Measurements from ENCODE around the gene SPIN1.

The SPIN1 gene

DNA sequence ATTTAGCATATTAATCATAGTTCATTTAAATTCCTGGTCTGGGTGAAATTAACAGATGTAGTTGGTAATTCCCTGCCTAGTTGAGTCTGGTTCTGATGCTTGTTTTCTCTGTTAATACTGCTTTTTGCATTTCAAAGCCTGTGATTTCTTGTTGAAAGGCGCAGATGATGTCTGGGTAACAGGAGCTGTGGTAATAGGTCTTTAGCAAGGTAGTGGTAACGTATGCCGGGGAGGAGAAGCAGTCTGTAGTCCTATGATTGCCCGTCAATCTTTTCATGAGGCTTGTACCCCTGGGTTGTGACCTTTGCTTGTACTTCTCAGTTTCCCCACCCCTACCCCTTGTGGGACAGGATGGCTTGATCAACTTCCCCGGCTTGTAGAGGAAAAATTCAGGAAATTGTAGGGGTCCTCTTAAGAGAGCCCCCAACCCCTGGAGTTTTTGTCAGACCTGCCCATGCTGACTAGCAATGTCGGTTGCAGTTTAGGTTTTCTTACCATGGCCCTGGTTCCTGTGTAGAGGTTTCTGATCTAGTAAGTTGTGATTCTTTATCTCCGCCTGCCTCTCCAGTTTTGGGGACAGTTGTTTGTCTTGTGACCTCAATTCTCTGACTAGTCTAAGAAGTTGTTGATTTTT, 55.4 kb downstream of the SPIN1 start:
- TF ChIP-seq, protein P1, sequence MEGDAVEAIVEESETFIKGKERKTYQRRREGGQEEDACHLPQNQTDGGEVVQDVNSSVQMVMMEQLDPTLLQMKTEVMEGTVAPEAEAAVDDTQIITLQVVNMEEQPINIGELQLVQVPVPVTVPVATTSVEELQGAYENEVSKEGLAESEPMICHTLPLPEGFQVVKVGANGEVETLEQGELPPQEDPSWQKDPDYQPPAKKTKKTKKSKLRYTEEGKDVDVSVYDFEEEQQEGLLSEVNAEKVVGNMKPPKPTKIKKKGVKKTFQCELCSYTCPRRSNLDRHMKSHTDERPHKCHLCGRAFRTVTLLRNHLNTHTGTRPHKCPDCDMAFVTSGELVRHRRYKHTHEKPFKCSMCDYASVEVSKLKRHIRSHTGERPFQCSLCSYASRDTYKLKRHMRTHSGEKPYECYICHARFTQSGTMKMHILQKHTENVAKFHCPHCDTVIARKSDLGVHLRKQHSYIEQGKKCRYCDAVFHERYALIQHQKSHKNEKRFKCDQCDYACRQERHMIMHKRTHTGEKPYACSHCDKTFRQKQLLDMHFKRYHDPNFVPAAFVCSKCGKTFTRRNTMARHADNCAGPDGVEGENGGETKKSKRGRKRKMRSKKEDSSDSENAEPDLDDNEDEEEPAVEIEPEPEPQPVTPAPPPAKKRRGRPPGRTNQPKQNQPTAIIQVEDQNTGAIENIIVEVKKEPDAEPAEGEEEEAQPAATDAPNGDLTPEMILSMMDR (IDR thresholded peaks at IDR 0.05; ENCODE audit: control extremely low read depth, extremely low read depth, low read depth, missing control alignments), result no peak
- CTCF ChIA-PET, result interaction anchor here (1.1 to 1.6 kb wide), 2 partner anchors 9 to 13 kb away, joined by 3 read pairs; no protein-coding TSS in a partner anchor
- DNase-seq (ENCODE audit: extremely low spot score), result no peak
- POLR2A ChIA-PET, result no interaction called here

DNA sequence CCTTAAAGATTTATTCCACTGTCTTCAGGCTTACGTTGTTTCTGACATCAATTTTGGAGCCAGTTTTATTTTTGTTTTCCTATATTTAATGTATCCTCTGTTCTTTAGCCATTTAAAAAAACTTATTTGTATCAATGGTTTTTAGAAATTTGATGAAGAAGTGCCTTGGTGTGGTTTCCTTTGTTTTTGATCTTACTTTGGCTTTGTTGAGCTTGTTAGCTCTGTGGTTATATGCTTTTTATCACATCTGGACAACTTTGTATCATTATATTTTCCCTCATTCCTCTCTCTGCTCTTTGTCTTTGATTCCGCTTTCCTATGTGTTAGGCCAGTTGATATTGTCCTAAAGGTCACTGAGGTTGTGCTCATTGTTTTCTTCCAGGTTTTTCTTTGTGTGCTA, 58.5 kb downstream of the SPIN1 start:
- TF ChIP-seq, protein P1 (IDR thresholded peaks at IDR 0.05; ENCODE audit: control extremely low read depth, extremely low read depth, low read depth, missing control alignments), result no peak
- CTCF ChIA-PET, result interaction anchor here (1.3 kb wide), 1 partner anchor 36 kb away, joined by 3 read pairs; no protein-coding TSS in a partner anchor
- DNase-seq (ENCODE audit: extremely low spot score), result no peak
- POLR2A ChIA-PET, result no interaction called here

DNA sequence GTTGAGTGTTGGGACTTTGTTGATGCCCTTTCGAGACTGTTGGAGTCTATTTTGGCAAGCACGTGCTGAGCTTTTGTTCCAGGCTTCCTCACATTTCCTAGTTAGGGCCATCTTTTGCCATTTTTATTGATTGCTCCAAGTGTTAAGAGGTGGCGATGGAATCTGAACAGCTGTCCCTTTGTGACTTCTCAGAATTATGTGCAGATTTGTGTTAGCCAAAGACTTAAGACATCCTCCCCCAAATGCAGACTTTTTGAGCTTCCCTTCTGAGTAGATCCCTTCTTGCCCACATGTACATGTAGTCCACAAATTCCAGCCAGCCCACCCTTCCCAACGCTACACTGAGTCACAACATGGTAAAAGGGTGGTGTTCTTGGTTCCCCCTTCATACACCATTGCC, 59.2 kb downstream of the SPIN1 start:
- TF ChIP-seq, protein P1 (IDR thresholded peaks at IDR 0.05; ENCODE audit: control extremely low read depth, extremely low read depth, low read depth, missing control alignments), result no peak

DNA sequence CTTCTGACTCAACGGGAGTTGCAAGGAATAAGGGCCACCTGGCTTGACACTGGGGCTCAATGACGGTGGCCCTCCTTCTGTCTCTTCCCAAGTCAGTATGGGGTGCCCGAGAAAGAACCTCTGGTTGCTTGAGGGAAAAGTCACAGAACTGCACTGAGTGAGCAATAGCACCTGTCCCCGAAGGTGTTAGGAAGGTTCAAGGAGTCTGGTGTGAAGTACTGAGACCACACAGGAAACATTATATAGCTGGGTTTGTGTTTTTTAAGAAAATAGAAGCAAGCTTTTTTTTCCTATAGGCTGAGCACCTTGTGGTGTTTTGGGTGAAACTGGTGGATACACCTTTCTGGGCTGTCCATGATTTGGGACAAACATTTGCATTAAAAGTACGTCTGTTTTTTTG, 62.9 kb downstream of the SPIN1 start:
- DNase-seq (ENCODE audit: extremely low spot score), result no peak

More for the DNA sequence above, 59.2 kb downstream of the SPIN1 start:
- POLR2A ChIA-PET, result no interaction called here
- CTCF ChIA-PET, result no interaction called here
- no peak for DNase-seq (ENCODE audit: extremely low spot score)

DNA sequence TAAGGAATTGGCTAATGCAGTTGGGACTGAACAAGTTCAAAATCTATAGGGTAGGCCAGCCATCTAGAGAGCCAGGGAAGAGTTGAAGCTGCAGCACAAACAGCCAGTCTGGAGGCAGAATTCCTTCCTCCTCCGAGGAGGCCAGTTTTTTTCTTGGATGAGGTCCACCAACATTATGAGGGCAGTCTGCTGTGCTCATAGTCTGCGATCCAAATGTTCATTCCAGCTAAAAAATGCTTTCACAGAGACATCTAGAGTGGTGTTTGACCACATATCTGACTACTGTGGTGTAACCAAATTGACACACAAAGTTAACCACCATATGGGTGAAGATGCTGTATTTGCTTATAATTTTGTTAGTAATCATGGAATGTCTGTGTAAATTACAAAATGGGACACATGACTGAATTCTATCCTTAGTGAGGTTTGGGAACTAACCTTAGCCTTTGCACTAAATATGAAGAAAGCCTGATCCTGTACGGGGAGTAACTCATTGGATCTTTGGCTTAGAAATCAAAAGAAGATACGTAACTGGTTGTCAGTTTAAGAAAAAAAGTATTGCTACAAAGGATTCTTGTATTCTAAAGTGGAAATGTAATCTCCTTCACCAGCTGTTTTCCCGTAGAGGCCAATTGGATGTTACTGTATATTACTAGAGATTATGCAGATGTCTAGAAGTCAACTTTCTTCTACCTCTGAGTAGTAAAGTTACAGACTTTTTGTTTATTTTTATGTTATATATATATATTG, 70.6 kb downstream of the SPIN1 start:
- CTCF ChIA-PET, result interaction anchor here (1.4 kb wide), 1 partner anchor 262 kb away, joined by 3 read pairs; no protein-coding TSS in a partner anchor
- TF ChIP-seq, protein P1 (IDR thresholded peaks at IDR 0.05; ENCODE audit: control extremely low read depth, extremely low read depth, low read depth, missing control alignments), result no peak
- POLR2A ChIA-PET, result no interaction called here
- no peak for DNase-seq (ENCODE audit: extremely low spot score)

More for the DNA sequence above, 62.9 kb downstream of the SPIN1 start:
- TF ChIP-seq, protein P1 (IDR thresholded peaks at IDR 0.05; ENCODE audit: control extremely low read depth, extremely low read depth, low read depth, missing control alignments), result no peak
- CTCF ChIA-PET, result no interaction called here
- POLR2A ChIA-PET, result no interaction called here

DNA sequence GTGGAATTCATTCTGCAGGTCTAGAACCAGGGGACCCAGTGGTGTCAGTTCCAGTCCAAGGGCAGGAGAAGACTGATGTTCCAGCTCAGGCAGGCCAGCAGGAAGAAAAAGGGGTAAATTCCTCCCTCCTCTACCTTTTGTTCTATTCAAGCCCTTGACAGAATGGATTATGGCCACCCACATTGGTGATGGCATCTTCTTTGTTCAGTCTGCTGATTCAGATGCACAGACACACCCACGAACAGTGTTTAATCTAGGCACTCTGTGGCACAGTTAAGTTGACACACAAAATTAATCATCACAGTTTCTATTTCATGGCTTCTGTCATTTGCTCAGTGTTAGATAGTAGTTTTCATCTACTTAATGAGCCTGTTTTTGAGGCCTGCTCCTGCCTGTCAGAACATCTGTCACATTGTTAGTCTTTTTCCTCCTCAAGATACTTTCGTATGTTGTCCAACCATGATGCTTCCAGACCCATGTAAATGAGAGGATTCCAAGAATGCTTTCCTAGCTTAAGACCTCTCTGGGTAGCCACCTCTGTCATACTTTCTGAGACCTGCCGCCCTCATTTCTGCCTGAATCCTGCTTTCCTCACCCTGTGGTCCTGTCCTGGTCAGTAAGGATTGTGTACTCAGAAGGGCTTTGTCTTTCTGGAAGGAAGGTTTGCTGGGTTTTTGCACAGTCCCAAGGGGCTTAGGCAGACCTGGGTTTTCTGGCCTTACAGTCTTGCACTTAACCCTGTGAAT, 72.5 kb downstream of the SPIN1 start:
- ChIA-PET CTCF (no interaction called here), POLR2A (no interaction called here)
- TF ChIP-seq, protein P1 (IDR thresholded peaks at IDR 0.05; ENCODE audit: control extremely low read depth, extremely low read depth, low read depth, missing control alignments), result no peak
- DNase-seq (ENCODE audit: extremely low spot score), result no peak
